H9 (cell line): ENCODE data around the gene CXCR4. TPM values are rescaled to one million over a fixed set of nuclear protein-coding genes. Genes with fewer than 3 reads are reported as not detected.

ENCODE experiments used
- DNase-seq: peaks from one replicate; pipeline ENCODE4 v3.0.0-alpha.2; 2017
- H2AFZ ChIP-seq: one replicate; pipeline ENCODE4 v1.6.1; 2013; ENCODE audit warnings: mild to moderate bottlenecking, low read length, control low read depth, moderate library complexity
- H2AK5ac ChIP-seq: 2 replicates; pipeline ENCODE4 v1.6.1; 2013; ENCODE audit warnings: low read length, control low read depth, mixed read lengths; ENCODE audit not compliant: insufficient read length
- H2BK120ac ChIP-seq: one replicate; pipeline ENCODE4 v1.6.1; 2013; ENCODE audit warnings: low read depth, mild to moderate bottlenecking, low read length, control low read depth, inconsistent platforms; ENCODE audit not compliant: poor library complexity, severe bottlenecking
- H2BK12ac ChIP-seq: 2 replicates; pipeline ENCODE4 v1.6.1; 2013; ENCODE audit warnings: low read length, control low read depth, mixed read lengths, low read depth; ENCODE audit not compliant: insufficient read length
- H2BK15ac ChIP-seq: 2 replicates; pipeline ENCODE4 v1.6.1; 2013; ENCODE audit warnings: low read depth, low read length, control low read depth
- H2BK20ac ChIP-seq: one replicate; pipeline ENCODE4 v1.6.1; 2013; ENCODE audit warnings: low read depth, mild to moderate bottlenecking, low read length, control low read depth, inconsistent platforms; ENCODE audit not compliant: poor library complexity, severe bottlenecking
- H2BK5ac ChIP-seq: 2 replicates; pipeline ENCODE4 v1.6.1; 2013; ENCODE audit warnings: low read length, control low read depth, mixed read lengths; ENCODE audit not compliant: insufficient read length
- H3K14ac ChIP-seq: 2 replicates; pipeline ENCODE4 v1.6.1; 2013; ENCODE audit warnings: low read length, control low read depth; ENCODE audit not compliant: insufficient read depth
- H3K18ac ChIP-seq: 2 replicates; pipeline ENCODE4 v1.6.1; 2013; ENCODE audit warnings: low read depth, mild to moderate bottlenecking, mixed read lengths, low read length, control low read depth; ENCODE audit not compliant: insufficient read length
- H3K23ac ChIP-seq: 2 replicates; pipeline ENCODE4 v1.6.1; 2013; ENCODE audit warnings: low read length, control low read depth, mixed read lengths, low read depth; ENCODE audit not compliant: insufficient read length
- H3K23me2 ChIP-seq: 2 replicates; pipeline ENCODE4 v1.6.1; 2013; ENCODE audit warnings: low read depth, mild to moderate bottlenecking, mixed read lengths, low read length, control low read depth; ENCODE audit not compliant: insufficient read length, poor library complexity, severe bottlenecking
- H3K27ac ChIP-seq: 2 replicates; pipeline ENCODE4 v1.5.1; 2013; ENCODE audit warnings: low read length, control low read depth, mixed read lengths, low read depth; ENCODE audit not compliant: insufficient read length
- H3K27me3 ChIP-seq: 2 replicates; pipeline ENCODE4 v1.6.1; 2013; ENCODE audit warnings: low read length, control low read depth, inconsistent platforms; ENCODE audit not compliant: insufficient read depth
- H3K4ac ChIP-seq: 2 replicates; pipeline ENCODE4 v1.6.1; 2013; ENCODE audit warnings: low read depth, mild to moderate bottlenecking, control low read depth, inconsistent platforms, low read length, moderate library complexity
- H3K4me1 ChIP-seq: 2 replicates; pipeline ENCODE4 v1.6.1; 2013; ENCODE audit warnings: low read length, control low read depth, inconsistent platforms; ENCODE audit not compliant: insufficient read depth
- H3K4me2 ChIP-seq: 2 replicates; pipeline ENCODE4 v1.6.1; 2013; ENCODE audit warnings: low read length, control low read depth, mixed read lengths; ENCODE audit not compliant: insufficient read length, insufficient read depth
- H3K56ac ChIP-seq: 2 replicates; pipeline ENCODE4 v1.6.1; 2013; ENCODE audit warnings: low read depth, mild to moderate bottlenecking, mixed read lengths, low read length, control low read depth; ENCODE audit not compliant: insufficient read length
- H3K79me1 ChIP-seq: 2 replicates; pipeline ENCODE4 v1.6.1; 2013; ENCODE audit warnings: low read depth, mild to moderate bottlenecking, moderate library complexity, low read length, control low read depth, inconsistent platforms; ENCODE audit not compliant: insufficient read depth, poor library complexity, severe bottlenecking
- H3K79me2 ChIP-seq: 2 replicates; pipeline ENCODE4 v1.6.1; 2013; ENCODE audit warnings: low read length, control low read depth, inconsistent platforms; ENCODE audit not compliant: insufficient read depth
- H3K9ac ChIP-seq: 2 replicates; pipeline ENCODE4 v1.6.1; 2013; ENCODE audit warnings: low read length, control low read depth, mixed read lengths; ENCODE audit not compliant: insufficient read length; ENCODE audit errors: extremely low read depth
- H3K9me3 ChIP-seq: one replicate; pipeline ENCODE4 v1.6.1; 2013; ENCODE audit warnings: low read depth, low read length, inconsistent platforms; ENCODE audit not compliant: control insufficient read depth
- H3T11ph ChIP-seq: one replicate; pipeline ENCODE4 v1.6.1; 2013; ENCODE audit warnings: mild to moderate bottlenecking, low read length, control low read depth, inconsistent platforms
- H4K20me1 ChIP-seq: one replicate; pipeline ENCODE4 v1.6.1; 2013; ENCODE audit not compliant: control insufficient read depth, insufficient read length, insufficient read depth
- H4K5ac ChIP-seq: 2 replicates; pipeline ENCODE4 v1.6.1; 2013; ENCODE audit warnings: low read depth, mild to moderate bottlenecking, mixed read lengths, low read length, control low read depth; ENCODE audit not compliant: insufficient read length
- H4K8ac ChIP-seq: replicated peaks from 2 replicates; pipeline ENCODE4 v1.6.1; 2013; ENCODE audit warnings: low read length, control low read depth, mixed read lengths, low read depth; ENCODE audit not compliant: insufficient read length
- H4K91ac ChIP-seq: 2 replicates; pipeline ENCODE4 v1.6.1; 2013; ENCODE audit warnings: low read depth, mild to moderate bottlenecking, moderate library complexity, mixed read lengths, low read length, control low read depth; ENCODE audit not compliant: insufficient read length
- H3K27ac Mint-ChIP-seq, 3 experiments: 2 replicates in 2 of 3; 3 replicates in 1 of 3; pipeline ENCODE4 v1.8.0; 2020 to 2021; ENCODE audit warnings: mixed read lengths in 3 of 3, mild to moderate bottlenecking in 1 of 3, moderate library complexity in 1 of 3
- H3K27me3 Mint-ChIP-seq: 2 replicates; pipeline ENCODE4 v1.8.0; 2021; ENCODE audit warnings: low read depth, mild to moderate bottlenecking, moderate library complexity, mixed read lengths
- H3K36me3 Mint-ChIP-seq, 3 experiments: 2 replicates in 2 of 3; 3 replicates in 1 of 3; pipeline ENCODE4 v1.8.0; 2020 to 2021; ENCODE audit warnings: low read depth in 3 of 3, mixed read lengths in 3 of 3; ENCODE audit not compliant: insufficient read depth in 1 of 3
- H3K4me1 Mint-ChIP-seq, 2 experiments: 2 replicates each; pipeline ENCODE4 v1.8.0; 2020; ENCODE audit warnings: mixed read lengths in 2 of 2
- H3K4me3 Mint-ChIP-seq, 2 experiments: 2 replicates in 1 of 2; 3 replicates in 1 of 2; pipeline ENCODE4 v1.8.0; 2020 to 2021; ENCODE audit warnings: mild to moderate bottlenecking in 2 of 2, mixed read lengths in 2 of 2, moderate library complexity in 1 of 2
- H3K9me3 Mint-ChIP-seq, 2 experiments: 2 replicates in 1 of 2; 3 replicates in 1 of 2; pipeline ENCODE4 v1.8.0; 2020; ENCODE audit warnings: mild to moderate bottlenecking in 2 of 2, mixed read lengths in 2 of 2, moderate library complexity in 1 of 2
- CTCF ChIP-seq: fragments of 200-600 bp; sonication (generic); conservative IDR thresholded peaks from 3 replicates; pipeline ENCODE4 v1.8.0; 2021; ENCODE audit warnings: antibody characterized with exemption, mild to moderate bottlenecking
- WGBS: extraction: QIAGEN DNeasy Blood & Tissue Kit; methylation state at CpG from one replicate; pipeline ENCODE4 v1.1.7; 2013; ENCODE audit warnings: missing lambda C conversion rate, low lambda C conversion rate, mixed read lengths; ENCODE audit not compliant: insufficient read length; ENCODE audit errors: extremely low coverage; 5-methylcytosine and 5-hydroxymethylcytosine counted together
- total RNA-seq: library from RNA; stranded (reverse); gene quantifications from 2 replicates; pipeline ENCODE4 v1.2.1, GENCODE V29; 2021

CXCR4 gene
- total RNA-seq, 1 experiment from 2014 or later: 1.0 TPM

DNA sequence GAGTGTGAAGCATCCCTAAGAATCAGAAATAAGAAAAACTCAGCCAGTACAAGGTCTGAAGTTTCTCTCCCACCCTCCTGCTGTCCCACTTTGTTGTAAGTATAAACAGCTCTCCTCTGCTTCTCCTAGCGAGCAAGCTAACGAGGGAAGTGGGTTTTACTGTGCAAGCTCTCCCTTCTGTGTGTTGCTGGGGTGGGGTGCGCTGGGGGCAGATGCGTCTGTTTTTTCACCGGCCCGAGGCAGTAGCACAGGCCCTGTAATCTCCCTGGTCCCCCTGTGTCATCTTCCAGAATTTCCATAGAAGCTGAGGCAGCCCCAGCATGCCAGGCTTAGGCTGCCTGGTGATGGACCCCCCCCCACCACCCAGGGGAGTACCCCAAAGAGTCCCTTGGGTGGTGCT is 9.4 kb upstream of the CXCR4 start:
- no peak overlapping the region for H3K27ac ChIP-seq
- no peak overlapping the region for H3K4me2 ChIP-seq
- H3K9me3 Mint-ChIP-seq: no peaks in the 10 kb centered on the region
- no peaks in the 10 kb centered on the region for H3K27me3 ChIP-seq
- no peak for TF ChIP-seq CTCF
- H2AK5ac ChIP-seq: no peak overlapping the region
- H2BK5ac ChIP-seq: no peak overlapping the region
- no peak overlapping the region for H4K91ac ChIP-seq
- no peaks in the 10 kb centered on the region for H3K23me2 ChIP-seq
- H2BK15ac ChIP-seq: no peak overlapping the region
- no CpG with 5 or more reads among the region's 6 CpGs for WGBS
- H3T11ph ChIP-seq: no peak overlapping the region
- H3K23ac ChIP-seq: no peak overlapping the region
- H3K4me1 ChIP-seq: peaks cover 5% of the 10 kb centered on the region; the same call in 1 of the 2 replicates
- H4K20me1 ChIP-seq: no peaks in the 10 kb centered on the region
- H3K27ac Mint-ChIP-seq: no peak overlapping the region
- no peaks in the 10 kb centered on the region for H3K9me3 ChIP-seq
- no peak for DNase-seq
- no peak overlapping the region for H3K9ac ChIP-seq
- no peak overlapping the region for H2AFZ ChIP-seq
- H4K5ac ChIP-seq: no peak overlapping the region
- H3K27me3 Mint-ChIP-seq: peaks cover 1% of the 10 kb centered on the region; the same call in 1 of the 2 replicates
- H3K79me1 ChIP-seq: no peaks in the 10 kb centered on the region
- no peaks in the 10 kb centered on the region for H3K36me3 Mint-ChIP-seq
- H3K56ac ChIP-seq: no peak overlapping the region
- no peak overlapping the region for H2BK20ac ChIP-seq
- peaks cover 48 to 50% of the 10 kb centered on the region in 2 experiments for H3K4me1 Mint-ChIP-seq
- H3K14ac ChIP-seq: no peak overlapping the region
- no peak overlapping the region for H3K4me3 Mint-ChIP-seq
- no peak overlapping the region for H2BK12ac ChIP-seq
- H3K79me2 ChIP-seq: no peaks in the 10 kb centered on the region
- no peak overlapping the region for H4K8ac ChIP-seq
- no peak overlapping the region for H3K4ac ChIP-seq
- H2BK120ac ChIP-seq: no peak overlapping the region
- no peak overlapping the region for H3K18ac ChIP-seq
